22Rv1 (cell line): Measurements from ENCODE around the gene TEKT5.

Experiments
- CTCF ChIP-seq: fragments of 450-650 bp; IDR thresholded peaks from 2 replicates; pipeline ENCODE4 v1.5.1; 2017; ENCODE audit warnings: mild to moderate bottlenecking
- ZFX ChIP-seq: fragments of 450-650 bp; IDR thresholded peaks from 2 replicates; pipeline ENCODE4 v1.6.1; 2017; ENCODE audit warnings: antibody characterized with exemption, borderline replicate concordance

GRCh38 chr16:10740000-10740844 is 45.5 kb upstream of the TEKT5 start:
- TF ChIP-seq CTCF, result no peak
- TF ChIP-seq ZFX, result no peak
